ENCODE data around the gene SEMA3F.

DNA sequence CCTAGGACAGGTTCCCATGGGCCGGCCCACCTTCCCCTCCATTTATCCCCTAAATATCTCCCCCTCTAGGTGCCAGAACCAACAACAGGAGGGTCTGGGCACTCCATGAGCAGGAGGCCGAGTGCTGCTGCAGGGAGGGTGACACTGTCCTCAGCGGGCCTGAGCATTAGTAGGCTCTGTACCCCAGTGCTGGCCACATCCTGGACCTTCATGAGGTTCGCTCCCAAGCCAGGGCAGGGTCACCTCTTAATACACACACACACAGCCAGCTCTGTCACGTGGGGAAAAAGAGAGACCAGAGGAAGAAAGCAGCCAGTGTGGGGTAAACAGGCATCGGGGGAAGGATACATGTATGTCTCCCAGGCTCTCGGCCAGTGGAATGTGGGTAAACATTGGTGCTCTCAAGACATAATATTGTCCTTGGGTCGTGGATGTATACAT is 27.9 kb upstream of the SEMA3F start:
- TF ChIP-seq CTCF (conservative IDR thresholded peaks at IDR 0.05; ENCODE audit: low read depth in 2 of 2) (no peak), EZH2 (IDR thresholded peaks at IDR 0.05; ENCODE audit: low read depth, unreplicated experiment) (no peak), POLR2AphosphoS5 (IDR thresholded peaks at IDR 0.05; ENCODE audit: low read depth) (no peak), EZH2phosphoT487 (IDR thresholded peaks at IDR 0.05; ENCODE audit: unreplicated experiment) (no peak)

Data from GM23338 (cell line).